Naive thymus-derived CD4-positive, alpha-beta T cell (primary cell): ENCODE results near the gene MRPS25. TPM values are rescaled to one million over a fixed set of nuclear protein-coding genes. Genes with fewer than 3 reads are reported as not detected.
A peak's percentile ranks its signal among the peaks of the same experiment; 100 is the strongest.

Source experiments
- ATAC-seq: fragments of 150-1000 bp; cut with Tn5 transposase; 2 replicates; pipeline ENCODE4 v1.10.0; 2021; ENCODE audit warnings: mild to moderate bottlenecking, moderate library complexity
- CTCF ChIA-PET: fragments of 350-600 bp; sonication (Branson Sonifier 250); formaldehyde crosslinking; loops from one replicate; lab custom pipeline; 2021; ENCODE audit warnings: antibody characterized with exemption; lab: Charles Lee
- POLR2A ChIA-PET: fragments of 350-600 bp; sonication (Branson Sonifier 250); formaldehyde crosslinking; loops from one replicate; lab custom pipeline; 2021; ENCODE audit warnings: antibody characterized with exemption, inconsistent platforms; lab: Charles Lee
- DNase-seq, 9 donors: peaks; one replicate each; pipeline versions ENCODE4 v3.0.0 to v3.0.0-alpha.2; 2020 to 2022; ENCODE audit warnings: mixed read lengths in 1 of 9
- H3K27ac ChIP-seq: one replicate; pipeline ENCODE4 v1.7.0; 2013; ENCODE audit warnings: mild to moderate bottlenecking, low read depth, low read length, moderate library complexity
- H3K27me3 ChIP-seq, 2 donors: one replicate each; pipeline ENCODE4 v1.7.0; 2013; ENCODE audit warnings: low read length in 2 of 2, mild to moderate bottlenecking in 2 of 2, moderate library complexity in 2 of 2; ENCODE audit not compliant: control insufficient read depth in 2 of 2, insufficient read depth in 2 of 2
- H3K36me3 ChIP-seq, 3 experiments: 1 replicate in 2 of 3; 2 replicates in 1 of 3; pipeline ENCODE4 v1.7.0; 2013; ENCODE audit warnings: low read length in 3 of 3, mild to moderate bottlenecking in 3 of 3, moderate library complexity in 1 of 3; ENCODE audit not compliant: insufficient read depth in 3 of 3, control insufficient read depth in 2 of 3
- H3K4me1 ChIP-seq, 2 donors: one replicate each; pipeline ENCODE4 v1.7.0; 2013; ENCODE audit warnings: low read length in 2 of 2, mild to moderate bottlenecking in 2 of 2, moderate library complexity in 1 of 2; ENCODE audit not compliant: control insufficient read depth in 2 of 2, insufficient read depth in 2 of 2
- H3K4me3 ChIP-seq: 2 replicates; pipeline ENCODE4 v1.7.0; 2013; ENCODE audit warnings: mild to moderate bottlenecking, low read length
- H3K9me3 ChIP-seq, 3 experiments: 1 replicate in 2 of 3; 2 replicates in 1 of 3; pipeline ENCODE4 v1.7.0; 2013; ENCODE audit warnings: low read length in 3 of 3; ENCODE audit not compliant: control insufficient read depth in 2 of 3
- H3K27ac Mint-ChIP-seq, 9 donors: one replicate each; pipeline ENCODE4 v1.8.0; 2020 to 2022; ENCODE audit warnings: mixed read lengths in 9 of 9, mild to moderate bottlenecking in 8 of 9, moderate library complexity in 5 of 9, inconsistent platforms in 2 of 9
- H3K27me3 Mint-ChIP-seq, 5 donors: one replicate each; pipeline ENCODE4 v1.8.0; 2021 to 2022; ENCODE audit warnings: mixed read lengths in 5 of 5, mild to moderate bottlenecking in 1 of 5
- H3K36me3 Mint-ChIP-seq, 5 donors: one replicate each; pipeline ENCODE4 v1.8.0; 2020 to 2022; ENCODE audit warnings: mixed read lengths in 5 of 5, mild to moderate bottlenecking in 3 of 5, inconsistent platforms in 1 of 5
- H3K4me1 Mint-ChIP-seq, 7 donors: one replicate each; pipeline ENCODE4 v1.8.0; 2020 to 2022; ENCODE audit warnings: mixed read lengths in 7 of 7, mild to moderate bottlenecking in 3 of 7, inconsistent platforms in 1 of 7
- H3K4me3 Mint-ChIP-seq, 10 donors: one replicate each; pipeline ENCODE4 v1.8.0; 2020 to 2022; ENCODE audit warnings: mild to moderate bottlenecking in 10 of 10, mixed read lengths in 10 of 10, moderate library complexity in 6 of 10, inconsistent platforms in 2 of 10
- H3K9me3 Mint-ChIP-seq, 11 donors: one replicate each; pipeline ENCODE4 v1.8.0; 2020 to 2022; ENCODE audit warnings: mixed read lengths in 11 of 11, mild to moderate bottlenecking in 4 of 11, inconsistent platforms in 1 of 11, moderate library complexity in 1 of 11
- intact Hi-C, 2 donors: fragments of 100-400 bp; cut with micrococcal nuclease; formaldehyde crosslinking; loops; one replicate each; pipeline ENCODE4 v1.15.1; 2023
- polyA plus RNA-seq, 2 donors: library from polyadenylated mRNA; unstranded; fragments of 300-500 nt; fragmentation: Illumina TruSeq; gene quantifications; one replicate each; pipeline ENCODE4 v1.2.3, GENCODE V29; 2021
- total RNA-seq, 6 experiments: library from RNA in 5 of 6; stranded (reverse) in 5 of 6; gene quantifications; 1 replicate in 5 of 6; 2 replicates in 1 of 6; pipeline ENCODE4 v1.2.3 and lab custom pipeline; 2021 to 2026

MRPS25 gene
- total and polyA plus RNA-seq, 7 experiments from 2014 or later = 20.2 to 104 (median 68.0) TPM

GRCh38 chr3:15040844-15041243, 24.3 kb downstream of the MRPS25 start:
- H3K4me3 ChIP-seq = no peak overlapping the region
- H3K36me3 ChIP-seq = peaks cover 7 to 86% (median 21%) of the 10 kb centered on the region in 3 experiments
- Mint-ChIP-seq H3K4me1 (peaks cover 12 to 32% (median 20%) of the 10 kb centered on the region in 7 donors), H3K27me3 (no peaks in the 10 kb centered on the region), H3K4me3 (no peak overlapping the region), H3K36me3 (peaks cover 9 to 42% (median 14%) of the 10 kb centered on the region in 5 donors), H3K27ac (peak overlapping the region in 4 of 9 donors; percentile 8 to 87 (median 30)), H3K9me3 (no peaks in the 10 kb centered on the region)
- no peak for DNase-seq
- H3K9me3 ChIP-seq = no peaks in the 10 kb centered on the region
- ChIA-PET POLR2A (no interaction called here), CTCF (no interaction called here)
- H3K27ac ChIP-seq = peak overlapping the region; percentile 6
- H3K27me3 ChIP-seq = no peaks in the 10 kb centered on the region
- peaks cover 0 to 6% of the 10 kb centered on the region in 2 donors for H3K4me1 ChIP-seq
- intact Hi-C loops = no loop called here
- no peak for ATAC-seq

DNA sequence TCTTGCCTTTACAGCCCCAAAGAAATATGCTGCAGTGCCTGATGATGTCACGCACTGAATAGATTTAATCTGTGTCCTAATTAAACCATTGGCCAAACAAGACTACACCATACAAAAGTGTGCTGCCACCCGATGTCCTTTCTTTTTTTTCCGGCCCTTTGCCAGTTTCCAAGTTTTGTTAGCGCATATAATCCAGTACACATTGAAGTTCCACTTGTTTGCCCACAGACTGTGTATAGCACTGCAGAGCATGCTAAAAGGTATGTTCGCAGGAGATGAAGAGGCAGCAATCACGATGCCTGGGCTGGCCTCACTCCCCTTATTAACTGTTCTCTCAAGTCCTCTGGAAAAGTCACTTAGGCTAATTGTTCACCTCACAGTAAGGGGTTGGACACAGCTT, 26.8 kb downstream of the MRPS25 start:
- no peak overlapping the region for H3K4me3 Mint-ChIP-seq
- ChIA-PET POLR2A (no interaction called here), CTCF (no interaction called here)
- Histone ChIP-seq H3K4me1 (no peaks in the 10 kb centered on the region), H3K4me3 (no peak overlapping the region), H3K9me3 (no peaks in the 10 kb centered on the region), H3K27ac (no peak overlapping the region), H3K27me3 (no peaks in the 10 kb centered on the region), H3K36me3 (peaks cover 4 to 87% (median 21%) of the 10 kb centered on the region in 3 experiments)
- DNase-seq (no peak), ATAC-seq (no peak)
- H3K27ac Mint-ChIP-seq = peak overlapping the region in 1 of 9 donors; percentile 80
- intact Hi-C loops = no loop called here
- H3K9me3 Mint-ChIP-seq = no peaks in the 10 kb centered on the region
- peaks cover 0 to 12% (median 7%) of the 10 kb centered on the region in 7 donors for H3K4me1 Mint-ChIP-seq
- no peaks in the 10 kb centered on the region for H3K27me3 Mint-ChIP-seq
- H3K36me3 Mint-ChIP-seq = peaks cover 9 to 46% (median 11%) of the 10 kb centered on the region in 5 donors

DNA sequence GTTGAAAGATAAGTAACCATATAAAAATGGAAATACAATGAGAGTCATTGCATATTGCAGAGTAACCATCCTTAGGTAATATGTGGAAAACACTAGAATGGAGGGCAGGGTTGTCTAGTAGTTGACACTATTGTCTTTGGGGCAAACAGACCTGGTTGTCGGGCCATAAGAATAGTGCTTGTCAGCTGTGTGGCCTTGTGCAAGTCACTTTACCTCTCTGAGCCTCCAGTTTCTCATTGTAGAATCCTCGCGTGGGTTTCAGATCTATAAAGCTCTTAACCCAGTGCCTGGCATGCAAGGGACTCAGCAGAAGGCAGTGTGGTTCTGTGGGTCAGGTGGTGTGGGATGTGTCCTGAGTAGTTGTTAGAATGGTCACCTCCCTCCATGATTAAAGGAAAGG, 32.0 kb downstream of the MRPS25 start:
- Mint-ChIP-seq H3K36me3 (peaks cover 12 to 55% (median 22%) of the 10 kb centered on the region in 5 donors), H3K4me1 (peaks cover 0 to 1% (median 0%) of the 10 kb centered on the region in 7 donors), H3K27ac (peak overlapping the region in 2 of 9 donors; percentile 41 to 56), H3K27me3 (no peaks in the 10 kb centered on the region), H3K9me3 (peaks cover 0 to 1% (median 0%) of the 10 kb centered on the region in 11 donors), H3K4me3 (no peak overlapping the region)
- no peak for ATAC-seq
- intact Hi-C loops = no loop called here
- ChIA-PET POLR2A (interaction anchor here (1.5 kb wide), 1 partner anchor 32 kb away, joined by 4 read pairs; the partner anchor contains the start of gene MRPS25), CTCF (interaction anchor here (0.7 kb wide), 1 partner anchor 175 kb away, joined by 3 read pairs; no protein-coding TSS in a partner anchor)
- Histone ChIP-seq H3K36me3 (peaks cover 11 to 87% (median 13%) of the 10 kb centered on the region in 3 experiments), H3K4me3 (no peak overlapping the region), H3K9me3 (no peaks in the 10 kb centered on the region), H3K4me1 (no peaks in the 10 kb centered on the region), H3K27me3 (no peaks in the 10 kb centered on the region), H3K27ac (no peak overlapping the region)
- no peak for DNase-seq

GRCh38 chr3:15032650-15033049, 32.5 kb downstream of the MRPS25 start:
- H3K4me1 Mint-ChIP-seq = peaks cover 0 to 1% (median 0%) of the 10 kb centered on the region in 7 donors
- H3K4me3 Mint-ChIP-seq = no peak overlapping the region
- POLR2A ChIA-PET = interaction anchor here (1.5 kb wide), 1 partner anchor 32 kb away, joined by 4 read pairs; the partner anchor contains the start of gene MRPS25
- Histone ChIP-seq H3K9me3 (no peaks in the 10 kb centered on the region), H3K4me1 (no peaks in the 10 kb centered on the region), H3K36me3 (peaks cover 11 to 87% (median 13%) of the 10 kb centered on the region in 3 experiments), H3K4me3 (no peak overlapping the region), H3K27ac (no peak overlapping the region), H3K27me3 (no peaks in the 10 kb centered on the region)
- intact Hi-C loops = no loop called here
- ATAC-seq (no peak), DNase-seq (no peak)
- CTCF ChIA-PET = no interaction called here
- H3K27me3 Mint-ChIP-seq = no peaks in the 10 kb centered on the region
- H3K27ac Mint-ChIP-seq = peak overlapping the region in 3 of 9 donors; percentile 41 to 56 (median 52)
- H3K9me3 Mint-ChIP-seq = peaks cover 0 to 1% (median 0%) of the 10 kb centered on the region in 11 donors
- peaks cover 12 to 56% (median 21%) of the 10 kb centered on the region in 5 donors for H3K36me3 Mint-ChIP-seq

GRCh38 chr3:15029625-15030024, 35.5 kb downstream of the MRPS25 start:
- peaks cover 0 to 1% (median 0%) of the 10 kb centered on the region in 11 donors for H3K9me3 Mint-ChIP-seq
- POLR2A ChIA-PET = interaction anchor here (0.6 kb wide), 1 partner anchor 37 kb away, joined by 3 read pairs; no protein-coding TSS in a partner anchor
- Histone ChIP-seq H3K36me3 (peaks cover 11 to 83% (median 13%) of the 10 kb centered on the region in 3 experiments), H3K27ac (no peak overlapping the region), H3K9me3 (no peaks in the 10 kb centered on the region), H3K4me1 (no peaks in the 10 kb centered on the region), H3K4me3 (no peak overlapping the region), H3K27me3 (no peaks in the 10 kb centered on the region)
- H3K4me1 Mint-ChIP-seq = peaks cover 0 to 3% (median 0%) of the 10 kb centered on the region in 7 donors
- peaks cover 15 to 65% (median 34%) of the 10 kb centered on the region in 5 donors for H3K36me3 Mint-ChIP-seq
- H3K4me3 Mint-ChIP-seq = no peak overlapping the region
- intact Hi-C loops = loop anchor here in 1 of 2 donors (5.0 kb wide), 1 partner anchor 102 kb away; no protein-coding TSS in a partner anchor
- no peak for ATAC-seq
- CTCF ChIA-PET = interaction anchor here (0.7 kb wide), 1 partner anchor 8 kb away, joined by 3 read pairs; no protein-coding TSS in a partner anchor
- H3K27ac Mint-ChIP-seq = peak overlapping the region in 2 of 9 donors; percentile 55 to 61
- no peak for DNase-seq
- H3K27me3 Mint-ChIP-seq = no peaks in the 10 kb centered on the region

- Histone ChIP-seq H3K4me1 (no peaks in the 10 kb centered on the region), H3K9me3 (no peaks in the 10 kb centered on the region), H3K36me3 (peaks cover 9 to 83% (median 26%) of the 10 kb centered on the region in 3 experiments), H3K4me3 (no peak overlapping the region), H3K27me3 (no peaks in the 10 kb centered on the region), H3K27ac (no peak overlapping the region)
- peaks cover 0 to 4% (median 0%) of the 10 kb centered on the region in 7 donors for H3K4me1 Mint-ChIP-seq
- CTCF ChIA-PET = no interaction called here
- H3K27ac Mint-ChIP-seq = no peak overlapping the region
- peaks cover 15 to 60% (median 28%) of the 10 kb centered on the region in 5 donors for H3K36me3 Mint-ChIP-seq
- POLR2A ChIA-PET = no interaction called here
- intact Hi-C loops = no loop called here
- no peak overlapping the region for H3K4me3 Mint-ChIP-seq
- H3K27me3 Mint-ChIP-seq = no peaks in the 10 kb centered on the region
- no peak for ATAC-seq
- H3K9me3 Mint-ChIP-seq = no peaks in the 10 kb centered on the region
- DNase-seq = no peak
These were observed 41.4 kb downstream of the MRPS25 start for GRCh38 chr3:15023719-15024118.
